Vagina (tissue), 2 donors: Measurements from ENCODE around the gene MYOF. TPM values are rescaled to one million over a fixed set of nuclear protein-coding genes. Genes with fewer than 3 reads are reported as not detected.

Experiments used
- DNase-seq, 2 donors: peaks; one replicate each; pipeline ENCODE4 v3.0.0-alpha.2; 2017; ENCODE audit errors: extremely low spot score in 2 of 2
- H3K27ac ChIP-seq: fragments of 200-600 bp; sonication (generic); one replicate; pipeline ENCODE4 v1.5.1; 2019
- H3K27me3 ChIP-seq: fragments of 200-600 bp; sonication (generic); one replicate; pipeline ENCODE4 v1.5.1; 2019
- H3K36me3 ChIP-seq, 2 donors: fragments of 200-600 bp; sonication (generic); one replicate each; pipeline ENCODE4 v1.5.1; 2017 to 2019
- H3K4me1 ChIP-seq: fragments of 200-600 bp; sonication (generic); one replicate; pipeline ENCODE4 v1.5.1; 2019
- H3K4me3 ChIP-seq, 2 donors: fragments of 200-600 bp; sonication (generic); 1 replicate in 1 of 2; 2 replicates in 1 of 2; pipeline ENCODE4 v1.5.1; 2016 to 2019
- H3K9me3 ChIP-seq: fragments of 200-600 bp; sonication (generic); one replicate; pipeline ENCODE4 v1.5.1; 2019
- CTCF ChIP-seq, 3 experiments: fragments of 450-650 bp in 2 of 3; fragments of 200-600 bp in 1 of 3; sonication (generic) in 1 of 3; IDR thresholded peaks; one replicate each; pipeline ENCODE4 v1.5.1; 2017 to 2019; ENCODE audit warnings: antibody characterized with exemption in 3 of 3, mild to moderate bottlenecking in 2 of 3, moderate library complexity in 2 of 3
- POLR2A ChIP-seq, 2 donors: fragments of 450-650 bp; IDR thresholded peaks; one replicate each; pipeline ENCODE4 v1.6.1; 2017; ENCODE audit warnings: antibody characterized with exemption in 2 of 2, mild to moderate bottlenecking in 2 of 2, moderate library complexity in 2 of 2
- POLR2AphosphoS5 ChIP-seq, 2 donors: sonication (generic); formaldehyde crosslinking; IDR thresholded peaks; one replicate each; pipeline ENCODE4 v1.9.0; 2017; ENCODE audit warnings: antibody characterized with exemption in 2 of 2, mild to moderate bottlenecking in 2 of 2, low read depth in 1 of 2; ENCODE audit not compliant: insufficient read depth in 1 of 2
- intact Hi-C: fragments of 100-400 bp; cut with DNase I; formaldehyde crosslinking; loops from one replicate; pipeline ENCODE4 v1.15.1; 2023
- total RNA-seq: library from RNA; depleted of rRNA; stranded (reverse); fragments of >200 nt; gene quantifications from one replicate; pipeline ENCODE4 v1.2.3, GENCODE V29; 2016

MYOF gene
- total RNA-seq, 1 donor from 2014 or later: 107 TPM

GRCh38 chr10:93393211-93393610 lies 88.9 kb downstream of the MYOF start:
- intact Hi-C loops: no loop called here

GRCh38 chr10:93392121-93392520 lies 90.0 kb downstream of the MYOF start:
- Histone ChIP-seq H3K27ac (no peak overlapping the region), H3K9me3 (no peaks in the 10 kb centered on the region), H3K36me3 (peaks cover 0 to 21% of the 10 kb centered on the region in 2 donors), H3K27me3 (no peaks in the 10 kb centered on the region), H3K4me1 (peaks cover 5% of the 10 kb centered on the region), H3K4me3 (no peak overlapping the region)
- no peak for TF ChIP-seq POLR2AphosphoS5 (IDR thresholded peaks at IDR 0.05; ENCODE audit: insufficient read depth in 1 of 2, low read depth in 1 of 2)
- no peak for TF ChIP-seq POLR2A (IDR thresholded peaks at IDR 0.05)
- TF ChIP-seq CTCF (IDR thresholded peaks at IDR 0.05): no peak
- intact Hi-C loops: no loop called here
- DNase-seq: peak in 1 of 2 donors; percentile 3

More at GRCh38 chr10:93393211-93393610, 88.9 kb downstream of the MYOF start:
- no peak overlapping the region for H3K27ac ChIP-seq
- H3K4me3 ChIP-seq: no peak overlapping the region
- DNase-seq: peak in 1 of 2 donors; percentile 47
- H3K36me3 ChIP-seq: peaks cover 0 to 17% of the 10 kb centered on the region in 2 donors
- H3K4me1 ChIP-seq: no peaks in the 10 kb centered on the region
- H3K27me3 ChIP-seq: no peaks in the 10 kb centered on the region
- no peaks in the 10 kb centered on the region for H3K9me3 ChIP-seq
- no peak for TF ChIP-seq CTCF (IDR thresholded peaks at IDR 0.05)
- TF ChIP-seq POLR2A (IDR thresholded peaks at IDR 0.05): no peak
- TF ChIP-seq POLR2AphosphoS5 (IDR thresholded peaks at IDR 0.05; ENCODE audit: insufficient read depth in 1 of 2, low read depth in 1 of 2): no peak

GRCh38 chr10:93390306-93391090 lies 91.6 kb downstream of the MYOF start:
- H3K4me1 ChIP-seq: peaks cover 17% of the 10 kb centered on the region
- H3K4me3 ChIP-seq: no peak overlapping the region
- H3K27me3 ChIP-seq: no peaks in the 10 kb centered on the region
- DNase-seq: no peak
- no peak for TF ChIP-seq POLR2AphosphoS5 (IDR thresholded peaks at IDR 0.05; ENCODE audit: insufficient read depth in 1 of 2, low read depth in 1 of 2)
- TF ChIP-seq CTCF (IDR thresholded peaks at IDR 0.05): no peak
- TF ChIP-seq POLR2A (IDR thresholded peaks at IDR 0.05): no peak
- no peak overlapping the region for H3K27ac ChIP-seq
- H3K36me3 ChIP-seq: peaks cover 0 to 32% of the 10 kb centered on the region in 2 donors
- H3K9me3 ChIP-seq: no peaks in the 10 kb centered on the region
- intact Hi-C loops: no loop called here

DNA sequence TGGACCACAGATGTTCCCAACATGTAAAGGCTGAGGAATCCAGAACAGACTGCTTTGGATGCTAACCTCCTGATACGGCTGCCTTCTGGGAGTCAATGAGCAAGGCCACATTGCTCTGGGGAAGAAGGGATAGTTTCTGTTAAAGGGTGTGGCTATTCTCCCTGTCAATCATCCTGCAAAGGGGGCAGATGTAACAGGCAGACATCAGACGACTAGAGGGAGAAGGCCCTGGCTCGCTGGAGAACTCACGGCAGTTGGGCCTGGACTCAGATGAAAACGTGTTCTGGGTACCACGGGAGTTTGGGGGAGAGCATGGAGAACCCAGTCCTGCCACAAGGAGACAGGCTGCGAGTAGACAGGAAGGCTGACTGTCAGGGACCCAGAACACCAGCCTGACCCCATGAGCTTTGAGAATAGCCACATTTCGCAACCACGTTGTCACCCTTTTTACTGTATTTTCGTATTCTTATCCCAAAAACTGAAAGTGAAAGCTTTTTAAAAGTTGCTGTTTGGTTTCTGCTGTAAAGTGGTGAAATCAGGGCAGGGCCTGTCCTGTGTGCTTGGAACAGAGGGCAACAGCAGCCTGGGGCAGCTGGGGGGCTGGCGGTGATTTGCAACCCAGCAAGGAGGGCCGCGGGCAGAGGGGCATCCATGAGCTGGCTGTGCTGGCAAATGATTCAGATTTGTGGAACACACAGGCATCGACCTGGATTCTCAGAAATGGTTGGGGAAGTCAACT lies 95.3 kb downstream of the MYOF start:
- Histone ChIP-seq H3K27me3 (no peaks in the 10 kb centered on the region), H3K36me3 (peaks cover 0 to 19% of the 10 kb centered on the region in 2 donors), H3K4me3 (peak overlapping the region in 1 of 2 donors; percentile 4), H3K9me3 (no peaks in the 10 kb centered on the region), H3K4me1 (peaks cover 26% of the 10 kb centered on the region), H3K27ac (peak overlapping the region; percentile 82)
- peak in 1 of 2 donors; percentile 56 for TF ChIP-seq POLR2AphosphoS5 (IDR thresholded peaks at IDR 0.05; ENCODE audit: insufficient read depth in 1 of 2, low read depth in 1 of 2)
- TF ChIP-seq CTCF (IDR thresholded peaks at IDR 0.05): no peak
- DNase-seq: no peak
- intact Hi-C loops: no loop called here
